ENCODE measurements around the gene EVI5.
"Not testable (repeated sequence)": the region's sequence is repeated elsewhere in the genome, so short reads cannot be mapped to it uniquely, and the experiment has no call there.

Gene EVI5

DNA sequence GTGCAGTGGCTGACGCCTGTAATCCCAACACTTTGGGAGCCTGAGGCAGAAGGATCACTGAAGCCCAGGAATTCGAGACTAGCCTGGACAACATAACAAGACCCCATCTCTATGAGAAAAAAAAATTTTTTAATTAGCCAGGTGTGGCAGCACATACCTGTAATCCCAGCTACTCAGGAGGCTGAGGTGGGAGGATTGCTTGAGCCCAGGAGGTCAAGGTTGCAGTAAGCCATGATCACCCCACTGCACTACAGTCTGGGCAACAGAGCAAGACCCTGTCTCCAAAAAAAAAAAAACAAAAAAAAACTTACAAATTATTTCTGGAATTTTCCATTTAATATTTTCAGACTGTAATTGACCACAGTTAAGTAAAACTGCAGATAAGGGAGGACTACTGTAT is 11.2 kb downstream of the EVI5 start:
- H3K4me1 Mint-ChIP-seq; H3K27ac Mint-ChIP-seq; H3K9me3 Mint-ChIP-seq; H3K36me3 Mint-ChIP-seq; H3K4me3 Mint-ChIP-seq; ATAC-seq; DNase-seq (ENCODE audit: low spot score in 2 of 2): not testable (repeated sequence)

DNA sequence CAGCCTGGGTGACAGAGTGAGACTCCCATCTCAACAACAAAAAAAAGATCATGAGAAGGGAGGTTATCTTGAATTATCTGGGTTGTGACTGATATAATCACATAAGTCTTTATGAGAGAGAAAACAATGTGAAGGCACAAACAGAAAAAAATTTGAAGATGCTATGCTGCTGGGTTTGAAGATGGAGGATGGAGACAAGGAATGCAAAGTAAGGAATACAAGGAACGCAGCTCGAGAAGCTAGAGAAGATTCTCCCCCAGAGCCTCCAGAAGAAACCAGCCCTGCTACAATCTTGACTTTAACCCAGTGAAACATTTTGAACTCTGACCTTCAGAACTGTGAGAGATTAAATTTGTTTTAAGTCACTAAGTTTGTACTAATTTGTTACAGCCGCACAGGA is 15.1 kb downstream of the EVI5 start:
- Mint-ChIP-seq H3K4me1 (no peaks in the 10 kb centered on the region), H3K9me3 (peaks cover 2% of the 10 kb centered on the region), H3K4me3 (no peak overlapping the region), H3K27ac (no peak overlapping the region), H3K36me3 (no peaks in the 10 kb centered on the region)
- DNase-seq (ENCODE audit: low spot score in 2 of 2) (no peak), ATAC-seq (no peak)

DNA sequence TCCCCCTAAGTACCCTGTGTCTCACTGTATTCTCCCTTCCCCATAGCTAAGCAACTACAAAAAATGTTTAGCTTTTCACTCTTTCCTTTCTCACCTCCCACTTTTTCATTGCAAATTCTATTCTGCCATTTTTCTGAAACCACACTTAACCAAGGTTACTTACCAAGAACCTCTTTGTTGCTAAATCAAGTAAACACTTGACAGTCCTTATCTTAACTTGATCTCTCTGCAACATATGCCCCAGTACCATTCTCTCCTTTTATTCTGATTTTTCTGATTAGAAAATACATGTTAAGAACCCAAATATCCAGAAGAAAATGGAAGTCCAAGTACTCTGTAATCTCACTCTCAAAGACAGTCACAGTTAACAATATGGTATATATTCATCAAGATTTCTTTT is 16.0 kb downstream of the EVI5 start:
- H3K9me3 Mint-ChIP-seq = peaks cover 2% of the 10 kb centered on the region
- no peak overlapping the region for H3K4me3 Mint-ChIP-seq
- H3K4me1 Mint-ChIP-seq = no peaks in the 10 kb centered on the region
- no peak overlapping the region for H3K27ac Mint-ChIP-seq
- H3K36me3 Mint-ChIP-seq = no peaks in the 10 kb centered on the region
- no peak for DNase-seq (ENCODE audit: low spot score in 2 of 2)
- no peak for ATAC-seq

DNA sequence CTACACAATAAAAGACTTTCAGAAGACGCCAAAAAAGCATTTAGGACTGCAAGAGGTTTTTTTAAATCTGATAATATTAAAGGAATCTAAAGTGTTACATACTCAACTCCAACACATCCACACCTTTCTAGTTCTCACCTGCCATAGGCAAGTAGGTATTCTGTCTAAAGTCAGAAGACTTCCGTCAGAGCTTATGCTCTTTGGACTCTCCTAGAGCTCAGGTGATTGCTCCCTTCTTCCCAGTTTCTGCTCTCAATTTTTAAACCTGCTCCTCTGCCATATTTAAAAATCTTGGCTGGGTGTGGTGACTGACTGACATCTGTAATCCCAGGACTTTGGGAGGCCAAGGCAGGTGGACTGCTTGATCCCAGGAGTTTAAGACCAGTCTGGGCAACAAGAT is 16.6 kb downstream of the EVI5 start:
- Mint-ChIP-seq H3K27ac (no peak overlapping the region), H3K36me3 (no peaks in the 10 kb centered on the region), H3K4me3 (no peak overlapping the region), H3K9me3 (peaks cover 2% of the 10 kb centered on the region), H3K4me1 (no peaks in the 10 kb centered on the region)
- no peak for DNase-seq (ENCODE audit: low spot score in 2 of 2)
- no peak for ATAC-seq

DNA sequence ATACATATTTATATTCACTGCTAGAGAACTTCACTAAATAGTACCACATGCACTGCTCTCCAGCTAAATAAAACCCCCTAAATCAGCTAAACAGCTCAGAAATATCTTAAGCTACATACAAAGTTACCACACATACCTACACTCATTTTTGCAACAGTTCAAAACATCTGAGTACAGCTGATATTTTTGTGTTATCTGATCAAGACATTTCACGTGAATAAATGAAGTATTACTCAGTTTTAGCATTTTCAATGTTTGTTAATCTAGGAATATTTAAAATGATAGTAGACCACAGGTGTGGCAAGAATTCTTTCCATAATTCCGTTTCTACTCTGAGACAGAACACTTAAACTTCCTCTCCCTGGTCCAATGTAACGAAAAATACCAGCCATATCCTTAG is 20.8 kb downstream of the EVI5 start:
- DNase-seq (ENCODE audit: low spot score in 2 of 2) = no peak
- ATAC-seq = no peak
- H3K27ac Mint-ChIP-seq = no peak overlapping the region
- H3K4me1 Mint-ChIP-seq = no peaks in the 10 kb centered on the region
- H3K36me3 Mint-ChIP-seq = no peaks in the 10 kb centered on the region
- no peak overlapping the region for H3K4me3 Mint-ChIP-seq
- H3K9me3 Mint-ChIP-seq = peaks cover 2% of the 10 kb centered on the region

DNA sequence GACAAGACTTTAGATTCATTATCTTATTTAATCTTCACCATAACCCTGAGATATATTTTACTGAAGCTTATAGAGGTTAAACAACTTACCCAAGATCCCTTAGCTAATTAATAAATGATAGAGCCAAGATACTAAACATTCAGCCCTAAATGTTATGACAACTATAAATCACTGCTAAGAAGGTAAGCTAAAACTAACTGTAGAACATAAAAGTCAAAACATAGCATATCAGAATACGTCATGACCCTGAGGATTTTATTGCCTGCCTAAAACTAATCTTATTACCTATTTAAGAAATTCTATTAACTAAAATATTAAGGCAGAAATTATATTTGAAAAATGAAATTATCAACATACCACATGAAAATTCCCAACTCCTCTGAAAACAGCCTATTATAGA is 22.6 kb downstream of the EVI5 start:
- no peaks in the 10 kb centered on the region for H3K9me3 Mint-ChIP-seq
- H3K4me1 Mint-ChIP-seq = no peaks in the 10 kb centered on the region
- no peak overlapping the region for H3K4me3 Mint-ChIP-seq
- DNase-seq (ENCODE audit: low spot score in 2 of 2) = no peak
- ATAC-seq = no peak
- no peak overlapping the region for H3K27ac Mint-ChIP-seq
- no peaks in the 10 kb centered on the region for H3K36me3 Mint-ChIP-seq

DNA sequence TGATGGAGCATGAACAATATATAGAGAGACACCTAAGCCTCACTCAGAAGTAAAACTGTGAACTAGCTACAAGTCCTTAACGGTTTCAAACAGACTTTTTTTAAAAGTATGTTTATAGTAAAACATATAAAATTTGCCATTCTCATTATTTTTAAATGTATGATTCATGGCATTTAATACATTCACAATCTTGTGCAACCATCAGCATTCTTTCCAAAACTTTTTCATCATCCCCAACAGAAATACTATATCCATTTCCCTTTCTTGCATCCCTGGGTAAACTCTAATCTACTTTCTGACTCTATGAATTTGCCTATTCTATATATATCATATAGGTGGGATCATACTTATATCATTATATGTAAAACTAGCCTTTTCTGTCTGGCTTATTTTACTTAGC is 25.5 kb downstream of the EVI5 start:
- Mint-ChIP-seq H3K36me3 (no peaks in the 10 kb centered on the region), H3K4me3 (no peak overlapping the region), H3K27ac (no peak overlapping the region), H3K9me3 (no peaks in the 10 kb centered on the region), H3K4me1 (no peaks in the 10 kb centered on the region)
- no peak for DNase-seq (ENCODE audit: low spot score in 2 of 2)
- no peak for ATAC-seq

DNA sequence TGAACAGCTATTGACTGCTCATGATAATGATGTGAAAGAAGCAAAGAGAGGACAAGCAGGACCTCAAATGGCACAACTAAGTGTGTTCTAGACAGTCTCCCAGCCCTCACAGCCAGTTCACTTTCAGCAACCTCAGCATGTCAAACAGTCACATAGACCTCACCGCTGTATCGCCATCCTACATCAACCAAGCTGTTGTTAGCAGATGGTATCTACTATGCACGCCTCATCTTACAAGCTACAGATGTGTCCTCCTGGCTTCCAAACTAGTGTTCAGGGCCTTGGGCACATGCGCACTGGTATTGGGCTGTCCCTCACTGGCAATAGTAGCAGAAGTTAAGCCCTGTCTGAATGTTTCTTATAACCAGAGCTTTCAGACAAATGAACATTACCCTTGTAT is 28.4 kb downstream of the EVI5 start:
- Mint-ChIP-seq H3K36me3 (no peaks in the 10 kb centered on the region), H3K27ac (no peak overlapping the region), H3K9me3 (no peaks in the 10 kb centered on the region), H3K4me1 (no peaks in the 10 kb centered on the region), H3K4me3 (no peak overlapping the region)
- no peak for ATAC-seq
- no peak for DNase-seq (ENCODE audit: low spot score in 2 of 2)

DNA sequence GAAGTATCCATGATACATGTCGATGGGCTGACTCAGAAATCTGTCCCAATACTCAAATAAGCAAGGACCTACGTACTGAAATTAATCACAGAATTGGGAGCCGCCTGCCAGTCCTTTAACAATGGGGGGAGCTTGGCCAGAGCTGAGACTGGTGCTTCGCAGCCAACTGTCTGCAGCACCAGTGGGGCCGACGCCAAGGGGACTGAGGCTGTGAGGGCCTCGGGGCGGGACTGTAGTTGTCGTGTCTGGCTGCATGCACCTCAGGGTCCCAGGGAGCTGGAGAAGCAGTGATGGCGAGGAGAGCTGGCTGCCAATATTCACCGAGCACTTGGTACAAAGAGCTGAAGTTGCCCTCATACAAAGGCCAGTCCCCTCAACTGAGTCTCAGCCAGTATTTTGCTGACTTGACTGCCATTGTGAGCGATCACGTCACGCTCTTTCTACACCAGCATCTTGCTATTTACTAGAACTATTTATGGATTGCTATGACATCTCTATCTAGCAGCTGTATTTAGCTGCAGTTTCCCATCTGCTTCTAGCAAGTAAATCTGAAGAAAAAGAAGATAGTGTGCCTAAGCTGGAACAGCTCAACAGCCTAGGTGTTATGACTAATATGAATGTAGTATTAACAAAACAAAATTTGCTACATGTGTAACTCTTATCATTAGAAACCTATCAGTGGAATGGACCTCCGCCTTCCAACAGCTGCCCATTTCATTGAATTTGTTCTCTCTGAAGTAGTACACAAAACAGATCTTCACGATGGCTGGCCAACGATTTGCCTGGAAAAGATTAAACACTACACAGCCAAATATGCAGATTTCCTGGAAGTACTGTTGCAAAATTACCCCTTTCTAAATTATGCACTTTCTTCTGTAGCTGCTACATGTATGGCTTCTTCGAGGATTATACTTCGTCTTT is 29.1 kb downstream of the EVI5 start:
- Mint-ChIP-seq H3K4me1 (no peaks in the 10 kb centered on the region), H3K27ac (no peak overlapping the region)
- no peak for DNase-seq (ENCODE audit: low spot score in 2 of 2)

DNA sequence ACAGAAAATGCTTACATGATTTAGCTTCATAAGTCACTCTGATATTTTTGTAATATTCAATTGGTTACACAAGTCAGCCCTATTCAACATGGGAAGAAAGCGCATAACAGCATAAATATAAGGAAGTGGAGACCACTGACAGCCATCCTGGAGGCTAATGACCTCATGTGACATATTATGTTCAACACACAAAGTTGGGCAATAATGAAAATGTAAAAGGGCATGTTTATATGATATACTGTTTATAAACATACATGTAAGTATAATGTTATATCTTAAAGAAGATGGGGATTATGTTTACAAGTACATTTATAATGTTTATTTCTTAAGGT is 30.2 kb downstream of the EVI5 start:
- DNase-seq (ENCODE audit: low spot score in 2 of 2) (no peak), ATAC-seq (no peak)
- Mint-ChIP-seq H3K27ac (no peak overlapping the region), H3K9me3 (no peaks in the 10 kb centered on the region), H3K36me3 (no peaks in the 10 kb centered on the region), H3K4me3 (no peak overlapping the region), H3K4me1 (no peaks in the 10 kb centered on the region)

More for the DNA sequence above, 29.1 kb downstream of the EVI5 start:
- Mint-ChIP-seq H3K9me3 (no peaks in the 10 kb centered on the region), H3K36me3 (no peaks in the 10 kb centered on the region), H3K4me3 (no peak overlapping the region)
- no peak for ATAC-seq

DNA sequence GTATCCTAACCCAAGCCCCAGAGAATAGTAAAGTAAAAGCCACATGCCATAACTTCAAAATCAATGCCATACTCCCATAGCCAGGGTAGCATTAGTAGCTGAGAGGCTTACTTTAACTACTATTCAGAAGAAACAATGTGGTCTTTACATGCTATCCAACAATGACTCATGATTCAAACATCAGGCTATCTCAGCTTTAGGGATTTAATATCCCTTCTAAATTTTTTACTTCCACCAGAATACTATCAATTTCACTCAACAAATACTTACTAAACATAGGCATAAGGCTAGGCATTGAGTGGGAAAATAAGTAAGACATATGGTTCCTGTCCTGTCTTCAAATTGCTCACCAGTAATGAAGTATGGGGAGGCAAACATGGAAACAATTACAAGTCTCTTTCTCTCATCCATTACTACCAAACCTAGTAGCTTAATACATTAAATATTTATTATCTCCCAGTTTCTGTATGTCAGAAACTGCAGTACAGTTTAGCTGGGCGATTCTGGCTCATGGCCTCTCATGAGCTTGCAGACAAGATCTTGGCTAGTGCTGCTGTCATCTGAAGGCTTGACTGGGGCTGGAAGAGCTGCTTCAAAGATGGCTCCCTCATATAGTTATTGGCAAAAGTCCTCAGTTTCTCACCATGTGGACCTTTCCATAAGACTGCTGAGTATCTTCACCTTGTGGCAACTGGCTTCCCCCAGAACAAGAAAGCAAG is 30.7 kb downstream of the EVI5 start:
- Mint-ChIP-seq H3K36me3 (no peaks in the 10 kb centered on the region), H3K4me3 (no peak overlapping the region), H3K9me3 (no peaks in the 10 kb centered on the region), H3K4me1 (no peaks in the 10 kb centered on the region), H3K27ac (no peak overlapping the region)
- DNase-seq (ENCODE audit: low spot score in 2 of 2) = no peak
- no peak for ATAC-seq

DNA sequence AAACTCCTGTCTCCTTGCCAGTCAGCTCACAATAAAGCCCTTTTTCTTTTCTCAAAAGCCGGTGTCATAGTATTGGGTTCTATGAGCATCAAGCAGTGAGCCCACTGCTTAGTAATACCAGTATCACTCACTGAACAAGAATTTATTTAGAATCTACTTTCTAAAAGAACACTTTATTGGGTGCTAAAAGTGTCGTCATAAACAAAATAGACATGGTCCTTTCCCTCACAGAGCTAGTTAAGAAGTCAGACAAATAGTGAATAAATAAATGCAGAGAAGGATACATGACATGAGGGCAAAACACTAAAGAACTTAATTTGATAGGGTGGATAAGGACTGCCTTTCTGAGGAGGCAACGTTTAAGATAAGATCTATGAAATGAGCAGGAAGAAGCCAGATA is 32.2 kb downstream of the EVI5 start:
- no peak overlapping the region for H3K4me3 Mint-ChIP-seq
- H3K36me3 Mint-ChIP-seq = no peaks in the 10 kb centered on the region
- no peaks in the 10 kb centered on the region for H3K9me3 Mint-ChIP-seq
- H3K4me1 Mint-ChIP-seq = no peaks in the 10 kb centered on the region
- ATAC-seq (no peak), DNase-seq (ENCODE audit: low spot score in 2 of 2) (no peak)
- no peak overlapping the region for H3K27ac Mint-ChIP-seq

DNA sequence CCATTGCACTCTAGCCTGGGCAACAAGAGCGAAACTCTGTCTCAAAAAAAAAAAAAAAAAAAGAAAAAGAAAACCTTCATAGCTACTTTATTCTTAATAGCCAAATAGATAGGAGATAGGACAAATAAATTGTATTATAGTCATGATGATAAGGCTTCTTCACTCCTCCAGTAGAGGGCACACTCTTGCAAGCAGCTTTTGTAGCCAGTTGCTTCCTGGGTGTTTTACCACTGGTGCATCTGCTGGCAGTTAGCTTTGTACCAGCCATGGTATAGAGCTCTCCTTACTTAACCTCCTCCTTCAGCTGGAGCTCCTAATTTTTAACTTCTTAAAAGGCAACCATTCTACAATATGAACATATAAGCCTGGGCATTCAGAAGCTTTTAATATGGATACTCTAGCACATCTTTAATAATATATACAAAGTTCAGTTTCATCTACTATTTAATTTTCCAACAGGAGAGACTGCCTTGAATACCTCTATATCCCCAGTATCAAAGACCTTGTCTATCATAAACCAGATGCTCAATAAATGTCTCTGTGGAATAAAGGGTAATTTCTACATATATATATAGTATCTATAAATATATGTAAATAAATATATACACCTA is 35.8 kb downstream of the EVI5 start:
- no peaks in the 10 kb centered on the region for H3K4me1 Mint-ChIP-seq
- H3K9me3 Mint-ChIP-seq = no peaks in the 10 kb centered on the region
- no peak overlapping the region for H3K27ac Mint-ChIP-seq
- peak; percentile 58 for ATAC-seq
- no peaks in the 10 kb centered on the region for H3K36me3 Mint-ChIP-seq
- no peak overlapping the region for H3K4me3 Mint-ChIP-seq
- DNase-seq (ENCODE audit: low spot score in 2 of 2) = no peak

DNA sequence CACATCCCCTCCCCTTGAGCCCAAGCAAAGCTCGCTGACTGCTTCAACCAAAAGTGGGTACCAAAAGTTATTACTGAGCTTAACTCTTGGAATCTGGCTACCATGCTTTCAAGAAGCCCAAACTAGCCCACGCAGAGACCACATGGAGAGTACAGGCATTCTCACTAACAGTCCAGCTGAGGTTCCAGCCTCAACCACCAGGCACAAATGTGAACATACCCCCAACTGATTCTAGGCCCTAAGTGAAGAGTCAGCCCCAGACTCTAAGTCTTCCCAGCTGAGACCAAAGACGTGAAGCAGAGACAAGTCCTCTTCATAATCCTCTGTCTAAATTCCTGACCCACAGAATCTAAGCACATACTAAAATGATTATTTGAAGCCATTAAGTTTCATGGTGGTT is 36.8 kb downstream of the EVI5 start:
- Mint-ChIP-seq H3K4me3 (no peak overlapping the region), H3K27ac (no peak overlapping the region), H3K9me3 (no peaks in the 10 kb centered on the region), H3K4me1 (no peaks in the 10 kb centered on the region), H3K36me3 (no peaks in the 10 kb centered on the region)
- ATAC-seq (no peak), DNase-seq (ENCODE audit: low spot score in 2 of 2) (no peak)

DNA sequence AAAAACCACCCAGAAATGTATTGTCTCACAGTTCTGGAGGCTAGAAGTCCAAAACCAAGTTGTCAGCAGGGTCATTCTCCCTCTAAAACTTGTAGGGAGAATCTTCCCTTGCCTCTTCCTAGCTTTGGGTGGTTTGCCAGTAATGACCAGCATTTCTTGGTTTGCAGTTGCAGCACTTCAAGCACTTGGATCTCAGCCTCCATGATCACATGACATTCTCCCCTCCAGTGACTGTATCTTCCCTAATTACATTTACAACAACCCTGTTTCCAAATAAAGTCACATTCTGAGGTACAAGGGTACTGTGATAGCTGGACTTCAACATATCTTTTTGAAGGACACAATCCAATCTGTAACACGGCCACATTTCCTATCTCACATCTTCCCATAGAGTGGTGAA is 37.2 kb downstream of the EVI5 start:
- H3K4me1 Mint-ChIP-seq = no peaks in the 10 kb centered on the region
- no peak overlapping the region for H3K4me3 Mint-ChIP-seq
- no peak for DNase-seq (ENCODE audit: low spot score in 2 of 2)

DNA sequence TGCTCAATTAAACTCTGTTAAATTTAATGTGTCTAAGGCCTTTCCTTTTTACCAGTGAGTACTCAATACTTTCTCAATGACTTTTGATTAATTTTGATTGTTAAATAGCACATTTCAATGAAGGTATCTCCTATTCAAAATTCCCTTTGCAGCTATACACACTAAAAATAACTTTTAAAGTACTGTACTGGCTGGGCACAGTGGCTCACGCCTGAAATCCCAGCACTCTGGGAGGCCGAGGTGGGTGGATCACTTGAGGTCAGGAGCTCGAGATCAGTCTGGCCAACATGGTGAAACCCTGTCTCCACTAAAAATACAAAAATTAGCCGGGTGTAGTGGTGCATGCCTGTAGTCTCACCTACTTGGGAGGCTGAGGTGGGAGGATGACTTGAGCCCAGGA is 38.7 kb downstream of the EVI5 start:
- H3K36me3 Mint-ChIP-seq; ATAC-seq; H3K9me3 Mint-ChIP-seq; H3K4me1 Mint-ChIP-seq; H3K27ac Mint-ChIP-seq; DNase-seq (ENCODE audit: low spot score in 2 of 2); H3K4me3 Mint-ChIP-seq: not testable (repeated sequence)

More for the DNA sequence above, 37.2 kb downstream of the EVI5 start:
- Mint-ChIP-seq H3K9me3 (no peaks in the 10 kb centered on the region), H3K27ac (no peak overlapping the region), H3K36me3 (no peaks in the 10 kb centered on the region)
- ATAC-seq = no peak

All from stimulated activated effector memory CD8-positive, alpha-beta T cell treated with anti-CD3 and anti-CD28 coated beads, Interleukin-12 subunit alpha, Interleukin-12 subunit beta, amount 100 ng/mL, for 72 hours (primary cell).